Mesothelial cell of epicardium (in vitro differentiated cells): Measurements from ENCODE around the gene HOXB8. TPM values are rescaled to one million over a fixed set of nuclear protein-coding genes. Genes with fewer than 3 reads are reported as not detected.

ENCODE experiments used
- DNase-seq, 2 experiments: peaks; one replicate each; pipeline ENCODE4 v3.0.0; 2021; ENCODE audit warnings: low spot score in 2 of 2; ENCODE audit not compliant: unreplicated experiment in 2 of 2
- H3K27ac Mint-ChIP-seq: 2 replicates; pipeline ENCODE4 v1.8.0; 2021; ENCODE audit warnings: mixed read lengths
- H3K27me3 Mint-ChIP-seq: 2 replicates; pipeline ENCODE4 v1.8.0; 2021; ENCODE audit warnings: low read depth, mixed read lengths
- H3K36me3 Mint-ChIP-seq: 2 replicates; pipeline ENCODE4 v1.8.0; 2021; ENCODE audit warnings: mixed read lengths
- H3K4me1 Mint-ChIP-seq: 2 replicates; pipeline ENCODE4 v1.8.0; 2021; ENCODE audit warnings: mixed read lengths
- H3K4me3 Mint-ChIP-seq: 2 replicates; pipeline ENCODE4 v1.8.0; 2021; ENCODE audit warnings: mild to moderate bottlenecking, moderate library complexity, mixed read lengths
- H3K9me3 Mint-ChIP-seq: 2 replicates; pipeline ENCODE4 v1.8.0; 2021; ENCODE audit warnings: mixed read lengths
- CTCF ChIP-seq: fragments of 200-600 bp; sonication (generic); IDR thresholded peaks from one replicate; pipeline ENCODE4 v1.5.0; 2021; ENCODE audit warnings: antibody characterized with exemption; ENCODE audit not compliant: unreplicated experiment
- total RNA-seq: library from RNA; stranded (reverse); gene quantifications from 3 replicates; pipeline ENCODE4 v1.2.1, GENCODE V29; 2021

The HOXB8 gene
- total RNA-seq, 1 donor from 2014 or later, result 78.8 TPM

GRCh38 chr17:48630009-48630924 lies 15.2 kb upstream of the HOXB8 start:
- Mint-ChIP-seq H3K27me3 (peaks cover 91% of the 10 kb centered on the region), H3K36me3 (peaks cover 18% of the 10 kb centered on the region), H3K27ac (no peak overlapping the region), H3K9me3 (no peaks in the 10 kb centered on the region), H3K4me1 (peaks cover 44% of the 10 kb centered on the region), H3K4me3 (no peak overlapping the region)
- DNase-seq, result no peak
- TF ChIP-seq CTCF, result no peak

- peaks cover 86% of the 10 kb centered on the region for H3K27me3 Mint-ChIP-seq
- peaks cover 46% of the 10 kb centered on the region for H3K4me1 Mint-ChIP-seq
- DNase-seq, result no peak
- peaks cover 14% of the 10 kb centered on the region for H3K36me3 Mint-ChIP-seq
- no peaks in the 10 kb centered on the region for H3K9me3 Mint-ChIP-seq
- no peak for TF ChIP-seq CTCF
- no peak overlapping the region for H3K27ac Mint-ChIP-seq
- no peak overlapping the region for H3K4me3 Mint-ChIP-seq
Observed at GRCh38 chr17:48629411-48629759, 14.3 kb upstream of the HOXB8 start.

- DNase-seq, result no peak
- peak overlapping the region; percentile 84 for H3K4me3 Mint-ChIP-seq
- peaks cover 14% of the 10 kb centered on the region for H3K36me3 Mint-ChIP-seq
- peaks cover 49% of the 10 kb centered on the region for H3K4me1 Mint-ChIP-seq
- no peak overlapping the region for H3K27ac Mint-ChIP-seq
- no peak for TF ChIP-seq CTCF
- no peaks in the 10 kb centered on the region for H3K9me3 Mint-ChIP-seq
- H3K27me3 Mint-ChIP-seq, result peaks cover 86% of the 10 kb centered on the region
Observed at GRCh38 chr17:48628649-48629410, 13.7 kb upstream of the HOXB8 start.

GRCh38 chr17:48627623-48628521 lies 12.8 kb upstream of the HOXB8 start:
- DNase-seq, result no peak
- TF ChIP-seq CTCF, result no peak
- peaks cover 51% of the 10 kb centered on the region for H3K4me1 Mint-ChIP-seq
- H3K27ac Mint-ChIP-seq, result peak overlapping the region; percentile 26
- H3K36me3 Mint-ChIP-seq, result peaks cover 14% of the 10 kb centered on the region
- H3K9me3 Mint-ChIP-seq, result no peaks in the 10 kb centered on the region
- peak overlapping the region; percentile 84 for H3K4me3 Mint-ChIP-seq
- H3K27me3 Mint-ChIP-seq, result peaks cover 87% of the 10 kb centered on the region

GRCh38 chr17:48627118-48627597 lies 12.1 kb upstream of the HOXB8 start:
- peak overlapping the region; percentile 84 for H3K4me3 Mint-ChIP-seq
- no peak for TF ChIP-seq CTCF
- H3K27me3 Mint-ChIP-seq, result peaks cover 87% of the 10 kb centered on the region
- H3K4me1 Mint-ChIP-seq, result peaks cover 46% of the 10 kb centered on the region
- H3K27ac Mint-ChIP-seq, result peak overlapping the region; percentile 99
- no peak for DNase-seq
- H3K36me3 Mint-ChIP-seq, result peaks cover 15% of the 10 kb centered on the region
- H3K9me3 Mint-ChIP-seq, result no peaks in the 10 kb centered on the region
